A673 (cell line): ENCODE measurements around the gene NTRK3. TPM values are rescaled to one million over a fixed set of nuclear protein-coding genes. Genes with fewer than 3 reads are reported as not detected.

Source experiments
- BruUV-seq: library from RNA; stranded (reverse); fragments of 400-500 nt; replicated peaks from 2 replicates; lab custom pipeline; 2021; lab: Mats Ljungman, UMichigan
- CTCF ChIA-PET: fragments of 300-600 bp; sonication (Branson Sonifier 250); formaldehyde crosslinking; loops from one replicate; lab custom pipeline; 2022; ENCODE audit warnings: antibody characterized with exemption; lab: Charles Lee
- POLR2A ChIA-PET: fragments of 300-600 bp; sonication (Branson Sonifier 250); formaldehyde crosslinking; loops from one replicate; lab custom pipeline; 2022; ENCODE audit warnings: antibody characterized with exemption; ENCODE audit not compliant: low non-redundant PET; lab: Charles Lee
- DNase-seq: peaks from one replicate; pipeline ENCODE4 v3.0.0-alpha.2; 2015; ENCODE audit warnings: low spot score
- H3K27ac ChIP-seq: fragments of 200-600 bp; sonication (generic); 2 replicates; pipeline ENCODE4 v1.5.1; 2016; ENCODE audit warnings: mixed run types, low read depth, mild to moderate bottlenecking, mixed read lengths, antibody characterized with exemption, low read length; ENCODE audit not compliant: poor library complexity, severe bottlenecking
- H3K27me3 ChIP-seq: fragments of 200-600 bp; sonication (generic); replicated peaks from 2 replicates; pipeline ENCODE4 v1.6.1; 2017; ENCODE audit warnings: mixed run types, low read depth, mild to moderate bottlenecking, mixed read lengths, antibody characterized with exemption, low read length; ENCODE audit not compliant: insufficient read depth, poor library complexity
- H3K36me3 ChIP-seq: fragments of 200-600 bp; sonication (generic); 2 replicates; pipeline ENCODE4 v1.6.1; 2016; ENCODE audit warnings: mixed run types, mild to moderate bottlenecking, mixed read lengths, antibody characterized with exemption, low read length; ENCODE audit not compliant: insufficient read depth, poor library complexity, severe bottlenecking
- H3K4me1 ChIP-seq: fragments of 200-600 bp; sonication (generic); 2 replicates; pipeline ENCODE4 v1.6.1; 2017; ENCODE audit warnings: mixed run types, mild to moderate bottlenecking, mixed read lengths, antibody characterized with exemption, low read length; ENCODE audit not compliant: insufficient read depth, poor library complexity, severe bottlenecking
- H3K4me3 ChIP-seq: fragments of 200-600 bp; sonication (generic); 2 replicates; pipeline ENCODE4 v1.5.1; 2016; ENCODE audit warnings: low read depth, mixed run types, mild to moderate bottlenecking, mixed read lengths, low read length; ENCODE audit not compliant: poor library complexity, severe bottlenecking
- H3K9me3 ChIP-seq: fragments of 200-600 bp; sonication (generic); 2 replicates; pipeline ENCODE4 v1.6.1; 2016; ENCODE audit warnings: mixed run types, low read depth, mild to moderate bottlenecking, mixed read lengths, antibody characterized with exemption, low read length; ENCODE audit not compliant: poor library complexity, severe bottlenecking
- CTCF ChIP-seq: fragments of 300-800, 200-600 bp; sonication (generic); conservative IDR thresholded peaks from 2 replicates; pipeline ENCODE4 v1.5.1; 2017; ENCODE audit warnings: low read depth, mild to moderate bottlenecking, antibody characterized with exemption, low read length, moderate library complexity, mixed read lengths
- EZH2 ChIP-seq: fragments of 200-600 bp; sonication (generic); IDR thresholded peaks from 2 replicates; pipeline ENCODE4 v1.6.1; 2017; ENCODE audit warnings: borderline replicate concordance, low read depth, mild to moderate bottlenecking, mixed read lengths, antibody characterized with exemption, low read length; ENCODE audit not compliant: poor library complexity, severe bottlenecking
- intact Hi-C: fragments of 100-400 bp; cut with micrococcal nuclease; formaldehyde crosslinking; loops from one replicate; pipeline ENCODE4 v1.10.0; 2022; ENCODE audit not compliant: unreplicated experiment
- total RNA-seq: library from RNA; stranded (reverse); gene quantifications from 2 replicates; pipeline ENCODE4 v1.2.3, GENCODE V29; 2021

Gene NTRK3
- total RNA-seq, 1 experiment from 2014 or later, result not detected

- intact Hi-C loops, result no loop called here
- Histone ChIP-seq H3K4me1 (no peaks in the 10 kb centered on the region), H3K27me3 (no peaks in the 10 kb centered on the region), H3K27ac (no peak overlapping the region), H3K9me3 (peaks cover 4% of the 10 kb centered on the region), H3K36me3 (no peaks in the 10 kb centered on the region), H3K4me3 (no peak overlapping the region)
- ChIA-PET CTCF (no interaction called here), POLR2A (no interaction called here)
- TF ChIP-seq EZH2 (no peak), CTCF (no peak)
- no TSS peak for BruUV-seq
- no peak for DNase-seq
Measured at GRCh38 chr15:87877114-87877810, 379.3 kb downstream of the NTRK3 start.

- peaks cover 4% of the 10 kb centered on the region for H3K9me3 ChIP-seq
- DNase-seq, result no peak
- no peak for TF ChIP-seq EZH2
- no peak for TF ChIP-seq CTCF
- H3K4me3 ChIP-seq, result no peak overlapping the region
- H3K4me1 ChIP-seq, result no peaks in the 10 kb centered on the region
- intact Hi-C loops, result no loop called here
- H3K27me3 ChIP-seq, result no peaks in the 10 kb centered on the region
- no peak overlapping the region for H3K27ac ChIP-seq
- H3K36me3 ChIP-seq, result no peaks in the 10 kb centered on the region
- BruUV-seq, result no TSS peak
- ChIA-PET POLR2A (interaction anchor here (0.6 kb wide), 1 partner anchor 51 kb away, joined by 3 read pairs; no protein-coding TSS in a partner anchor), CTCF (no interaction called here)
Measured at GRCh38 chr15:87874896-87875711, 381.4 kb downstream of the NTRK3 start.

DNA sequence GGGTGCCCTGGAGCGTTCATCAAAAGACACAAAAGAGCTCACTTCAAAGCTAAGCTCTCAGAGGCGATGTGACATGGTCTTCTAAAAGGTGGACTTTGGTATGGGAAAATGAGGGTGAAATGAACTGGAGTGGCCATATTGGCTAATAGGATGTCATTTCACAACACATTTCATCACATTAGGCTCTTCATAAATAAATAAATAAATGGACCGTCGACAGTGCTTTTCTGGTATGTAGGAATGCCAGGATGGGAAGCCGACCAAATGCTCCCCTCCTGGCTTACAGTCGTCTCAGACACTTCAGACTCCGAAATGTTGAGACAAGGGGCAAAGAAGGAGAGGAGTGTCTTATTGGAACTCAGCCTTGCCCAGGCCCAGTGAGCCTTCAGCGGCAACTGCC lies 383.0 kb downstream of the NTRK3 start:
- no TSS peak for BruUV-seq
- intact Hi-C loops, result no loop called here
- peaks cover 4% of the 10 kb centered on the region for H3K9me3 ChIP-seq
- no peaks in the 10 kb centered on the region for H3K36me3 ChIP-seq
- no peak overlapping the region for H3K4me3 ChIP-seq
- ChIA-PET POLR2A (no interaction called here), CTCF (no interaction called here)
- DNase-seq, result no peak
- no peaks in the 10 kb centered on the region for H3K27me3 ChIP-seq
- H3K4me1 ChIP-seq, result no peaks in the 10 kb centered on the region
- no peak overlapping the region for H3K27ac ChIP-seq
- TF ChIP-seq CTCF (no peak), EZH2 (no peak)
